ENCODE results near the gene ING5.

DNA sequence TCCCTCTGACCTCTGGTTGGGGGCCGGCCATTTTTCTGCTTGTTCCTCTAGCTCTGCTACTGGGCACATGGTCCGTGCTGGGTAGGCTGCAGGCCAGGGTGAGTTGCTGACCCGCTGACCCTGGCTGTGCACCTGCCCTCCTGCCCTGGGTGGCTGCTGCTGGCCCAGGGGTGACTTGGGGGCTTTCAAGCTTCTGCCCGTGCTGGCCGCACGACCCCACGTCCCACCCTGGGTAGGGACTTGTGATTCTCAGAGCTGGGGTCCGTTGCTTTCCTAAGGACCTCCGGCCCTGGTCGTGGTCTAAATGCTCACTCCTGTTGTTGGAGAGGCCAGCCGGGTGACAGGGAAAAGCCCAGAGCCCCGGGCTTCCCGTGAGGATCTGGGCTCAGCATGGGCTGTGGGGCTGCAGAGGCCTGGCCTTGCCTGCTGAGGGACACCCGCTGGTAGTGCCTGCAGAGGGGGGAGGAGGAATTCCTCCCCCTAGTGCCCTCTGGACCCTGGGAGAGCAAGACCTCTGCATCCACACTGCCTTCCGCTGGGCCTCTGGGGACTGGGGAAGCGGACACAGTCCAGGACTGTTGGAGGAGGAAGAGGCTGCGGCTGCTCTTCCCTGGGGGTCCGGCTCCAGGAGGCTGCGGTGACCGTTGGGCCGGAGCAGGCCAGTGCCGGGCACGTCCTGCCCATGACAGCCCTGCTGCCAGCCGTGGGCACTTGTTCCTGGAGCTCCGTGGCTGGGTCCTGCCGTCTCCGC is 68.5 kb downstream of the ING5 start:
- TF ChIP-seq, protein P1, sequence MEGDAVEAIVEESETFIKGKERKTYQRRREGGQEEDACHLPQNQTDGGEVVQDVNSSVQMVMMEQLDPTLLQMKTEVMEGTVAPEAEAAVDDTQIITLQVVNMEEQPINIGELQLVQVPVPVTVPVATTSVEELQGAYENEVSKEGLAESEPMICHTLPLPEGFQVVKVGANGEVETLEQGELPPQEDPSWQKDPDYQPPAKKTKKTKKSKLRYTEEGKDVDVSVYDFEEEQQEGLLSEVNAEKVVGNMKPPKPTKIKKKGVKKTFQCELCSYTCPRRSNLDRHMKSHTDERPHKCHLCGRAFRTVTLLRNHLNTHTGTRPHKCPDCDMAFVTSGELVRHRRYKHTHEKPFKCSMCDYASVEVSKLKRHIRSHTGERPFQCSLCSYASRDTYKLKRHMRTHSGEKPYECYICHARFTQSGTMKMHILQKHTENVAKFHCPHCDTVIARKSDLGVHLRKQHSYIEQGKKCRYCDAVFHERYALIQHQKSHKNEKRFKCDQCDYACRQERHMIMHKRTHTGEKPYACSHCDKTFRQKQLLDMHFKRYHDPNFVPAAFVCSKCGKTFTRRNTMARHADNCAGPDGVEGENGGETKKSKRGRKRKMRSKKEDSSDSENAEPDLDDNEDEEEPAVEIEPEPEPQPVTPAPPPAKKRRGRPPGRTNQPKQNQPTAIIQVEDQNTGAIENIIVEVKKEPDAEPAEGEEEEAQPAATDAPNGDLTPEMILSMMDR (IDR thresholded peaks at IDR 0.05 in 2 of 3, conservative IDR thresholded peaks at IDR 0.05 in 1 of 3; ENCODE audit: borderline replicate concordance in 1 of 3, insufficient read depth in 1 of 3, low read depth in 2 of 3, low read length in 2 of 3) = no peak
- TF ChIP-seq EZH2 (IDR thresholded peaks at IDR 0.05) (no peak), SP1 (IDR thresholded peaks at IDR 0.05; ENCODE audit: low read depth) (no peak), POLR2A (IDR thresholded peaks at IDR 0.05; ENCODE audit: borderline replicate concordance, extremely low read depth, insufficient read depth, insufficient read length) (no peak), SIN3A (IDR thresholded peaks at IDR 0.05; ENCODE audit: low read depth) (no peak), EGR1 (IDR thresholded peaks at IDR 0.05; ENCODE audit: low read depth) (no peak), YY1 (IDR thresholded peaks at IDR 0.05; ENCODE audit: extremely low read depth, insufficient replicate concordance, low read depth, low read length) (no peak), FOSL1 (IDR thresholded peaks at IDR 0.05; ENCODE audit: low read depth) (no peak), RAD21 (IDR thresholded peaks at IDR 0.05; ENCODE audit: low read depth) (no peak), POLR2AphosphoS5 (IDR thresholded peaks at IDR 0.05; ENCODE audit: low read depth, low read length) (no peak; the same call in 1 of the 2 replicates)
